OCI-LY3 (cell line): Measurements from ENCODE around the gene MICA.

Experiments used
- CTCF ChIP-seq: fragments of 200-600, 300-600 bp; sonication (generic); IDR thresholded peaks from 2 replicates; pipeline ENCODE4 v1.5.1; 2014; ENCODE audit warnings: antibody characterized with exemption, low read length, low read depth
- EZH2phosphoT487 ChIP-seq: fragments of 200-600 bp; shearing (Covaris generic); IDR thresholded peaks from 2 replicates; pipeline ENCODE4 v1.6.1; 2018; ENCODE audit warnings: antibody characterized with exemption, mixed run types, low read depth

GRCh38 chr6:31419842-31420241 lies 16.4 kb downstream of the MICA start:
- TF ChIP-seq CTCF (no peak), EZH2phosphoT487 (no peak)
